GM10847 (cell line): ENCODE data around the gene A2ML1.

ENCODE experiments used
- POLR2A ChIP-seq: IDR thresholded peaks from 2 replicates; pipeline ENCODE4 v1.6.1; 2011; ENCODE audit not compliant: insufficient read length; ENCODE audit errors: extremely low read depth

Gene A2ML1

DNA sequence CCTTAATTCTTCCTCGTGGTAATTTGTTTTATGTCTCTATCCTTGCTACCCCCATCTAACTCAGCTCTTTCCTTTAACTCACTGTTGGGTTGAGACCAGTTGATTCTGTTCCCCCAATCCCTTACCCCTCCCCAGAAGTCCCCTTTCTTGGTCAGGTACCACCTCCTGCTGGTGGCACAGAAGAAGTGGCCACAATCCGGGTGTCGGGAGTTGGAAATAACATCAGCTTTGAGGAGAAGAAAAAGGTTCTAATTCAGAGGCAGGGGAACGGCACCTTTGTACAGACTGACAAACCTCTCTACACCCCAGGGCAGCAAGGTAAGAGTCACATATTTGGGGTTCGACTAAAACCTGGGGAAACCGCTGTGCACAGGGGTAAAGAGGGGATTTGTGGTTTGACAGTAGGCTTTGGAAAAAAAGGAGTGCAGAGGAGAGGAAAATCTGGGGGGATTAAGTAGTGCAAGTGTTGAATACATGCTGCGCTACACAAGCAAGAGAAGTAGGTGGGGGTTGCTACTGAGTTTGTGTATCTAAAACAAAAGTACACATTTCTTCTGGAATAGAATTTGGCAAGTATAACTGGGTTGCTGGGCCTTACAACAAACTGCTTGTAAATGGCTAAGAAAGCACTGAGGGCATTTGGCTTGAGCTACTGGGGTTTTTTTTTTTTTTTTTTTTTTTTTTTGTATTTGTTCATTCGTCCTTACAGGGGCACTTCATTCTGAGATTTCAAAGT, 1.3 kb downstream of the A2ML1 start:
- TF ChIP-seq POLR2A, result no peak

DNA sequence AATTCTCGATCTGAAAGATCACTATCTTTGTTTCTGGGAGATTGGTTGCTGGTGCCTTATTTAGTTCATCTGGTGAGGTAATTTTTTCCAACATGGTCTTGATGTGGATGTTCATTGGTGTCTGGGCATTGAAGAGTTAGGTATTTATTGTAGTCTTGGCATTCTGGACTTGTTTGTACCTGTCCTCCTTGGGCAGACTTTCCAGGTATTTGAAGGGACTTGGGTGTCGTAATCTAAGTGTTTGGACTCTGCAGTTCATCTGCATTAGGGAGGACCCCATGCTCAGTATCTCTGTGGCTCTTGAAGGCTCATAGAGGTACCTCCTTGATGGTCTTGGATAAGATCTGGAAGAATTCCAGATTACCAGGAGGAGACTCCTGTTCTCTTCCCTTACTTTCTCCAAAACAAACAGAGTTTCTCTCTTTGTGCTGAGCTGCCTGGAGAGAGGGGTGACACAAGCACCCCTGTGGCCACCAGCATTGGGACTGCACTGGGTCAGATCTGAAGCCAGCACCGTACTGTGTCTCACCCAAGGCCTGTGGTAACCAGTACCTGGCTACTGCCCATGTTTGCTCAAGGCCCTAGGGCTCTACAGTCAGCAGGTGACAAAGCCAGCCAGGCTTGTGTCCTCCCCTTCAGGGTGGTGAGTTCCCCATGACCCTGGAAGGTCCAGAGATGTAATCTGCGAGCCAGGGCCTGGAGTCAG, 5.3 kb downstream of the A2ML1 start:
- TF ChIP-seq POLR2A, result no peak

GRCh38 chr12:8828257-8829124, 6.1 kb downstream of the A2ML1 start:
- no peak for TF ChIP-seq POLR2A

DNA sequence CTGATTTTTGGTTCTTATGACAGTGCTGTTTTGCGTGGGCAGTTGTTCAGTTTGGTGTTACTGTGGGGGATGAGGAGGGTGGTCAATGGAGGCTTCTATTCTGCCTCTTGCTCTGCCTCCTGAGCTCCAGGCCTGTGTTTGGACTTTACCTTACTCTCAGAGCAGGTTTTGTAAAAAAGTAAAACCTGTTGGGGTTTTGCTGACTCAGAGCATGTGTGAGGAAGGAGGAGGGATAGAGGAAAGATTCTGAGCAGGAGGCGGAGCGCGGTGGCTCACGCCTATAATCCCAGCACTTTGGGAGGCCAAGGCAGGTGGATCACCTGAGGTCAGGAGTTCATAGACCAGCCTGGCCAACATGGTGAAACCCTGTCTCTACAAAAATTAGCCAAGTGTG, 6.7 kb downstream of the A2ML1 start:
- TF ChIP-seq POLR2A, result no peak

GRCh38 chr12:8829621-8830020, 7.2 kb downstream of the A2ML1 start:
- TF ChIP-seq POLR2A, result no peak

- TF ChIP-seq POLR2A, result no peak
Measured at GRCh38 chr12:8831116-8831515, 8.7 kb downstream of the A2ML1 start.

DNA sequence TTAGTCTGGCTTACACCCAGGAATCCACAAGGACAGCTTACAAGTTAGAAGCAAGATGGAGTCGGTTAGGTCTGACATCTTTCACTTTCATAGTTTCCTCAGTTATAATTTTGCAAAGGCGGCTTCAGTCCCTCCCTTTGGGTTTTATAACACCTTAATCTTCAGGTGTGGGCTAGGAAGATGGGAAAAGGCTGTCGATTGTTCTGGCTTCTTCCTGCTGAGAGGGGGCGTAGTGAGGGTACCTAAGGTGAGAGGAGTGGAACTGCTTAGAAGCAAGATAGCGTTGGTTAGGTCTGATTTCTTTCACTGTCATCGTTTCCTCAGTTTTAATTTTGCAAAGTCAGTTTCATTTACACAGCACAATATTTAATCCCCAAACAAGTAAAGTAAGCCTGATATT, 10.1 kb downstream of the A2ML1 start:
- no peak for TF ChIP-seq POLR2A

GRCh38 chr12:8834230-8834629, 11.8 kb downstream of the A2ML1 start:
- no peak for TF ChIP-seq POLR2A

GRCh38 chr12:8837291-8837690, 14.9 kb downstream of the A2ML1 start:
- TF ChIP-seq POLR2A, result no peak

DNA sequence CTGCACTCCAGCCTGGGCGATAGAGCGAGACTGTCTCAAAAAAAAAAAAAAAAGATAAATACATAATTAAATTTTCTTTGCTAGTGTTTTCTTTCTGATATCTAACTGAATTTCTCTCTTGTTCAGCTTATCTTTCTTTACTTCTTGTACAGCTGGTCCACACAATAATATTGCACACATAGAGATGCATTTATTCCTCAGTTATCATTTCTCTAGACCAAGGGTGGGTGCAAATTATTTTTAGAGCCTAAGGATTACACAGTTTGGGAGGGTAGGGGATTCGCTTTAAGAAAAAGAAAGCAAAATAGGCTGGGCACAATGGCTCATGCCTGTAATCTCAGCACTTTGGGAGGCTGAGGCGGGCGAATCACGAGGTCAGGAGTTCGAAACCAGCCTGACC, 17.9 kb downstream of the A2ML1 start:
- TF ChIP-seq POLR2A, result no peak

- no peak for TF ChIP-seq POLR2A
Measured at GRCh38 chr12:8840938-8841633, 18.7 kb downstream of the A2ML1 start.

- no peak for TF ChIP-seq POLR2A
Measured at GRCh38 chr12:8841778-8842177, 19.4 kb downstream of the A2ML1 start.

- TF ChIP-seq POLR2A, result no peak
Measured at GRCh38 chr12:8844665-8845064, 22.2 kb downstream of the A2ML1 start.

DNA sequence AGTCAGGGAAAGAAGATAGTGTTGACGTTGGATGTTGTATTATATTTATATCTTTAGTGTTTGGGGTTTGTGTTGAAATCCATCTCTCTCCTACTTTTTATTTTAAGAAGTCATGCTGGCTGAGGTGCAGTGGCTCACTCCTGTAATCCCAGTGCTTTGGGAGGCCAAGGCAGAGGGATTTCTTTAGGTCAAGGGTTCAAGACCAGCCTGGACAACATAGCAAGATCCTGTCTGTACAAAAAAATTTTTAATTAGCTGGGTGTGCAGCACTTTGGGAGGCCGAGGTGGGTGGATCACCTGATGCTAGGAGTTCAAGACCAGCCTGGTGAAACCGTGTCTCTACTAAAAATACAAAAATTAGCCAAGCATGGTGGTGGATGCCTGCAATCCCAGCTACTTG, 23.9 kb downstream of the A2ML1 start:
- no peak for TF ChIP-seq POLR2A

GRCh38 chr12:8847435-8847834, 25.0 kb downstream of the A2ML1 start:
- TF ChIP-seq POLR2A, result no peak
